AG04449 (cell line): Measurements from ENCODE around the gene GSC.
"Not testable (repeated sequence)": the region's sequence is repeated elsewhere in the genome, so short reads cannot be mapped to it uniquely, and the experiment has no call there.

Source experiments
- CTCF ChIA-PET: fragments of 350-600 bp; formaldehyde crosslinking; extraction: SDS; loops from one replicate; lab custom pipeline; 2021; ENCODE audit warnings: antibody characterized with exemption; lab: Yijun Ruan, JAX
- POLR2A ChIA-PET: fragments of 400-600, 350-600 bp; formaldehyde crosslinking; extraction: SDS; loops from one replicate; lab custom pipeline; 2020; ENCODE audit warnings: antibody characterized with exemption, inconsistent platforms; lab: Yijun Ruan, JAX
- DNase-seq: peaks from one replicate; pipeline ENCODE4 v3.0.0-alpha.2; 2010; ENCODE audit warnings: low read depth, low spot score
- H3K4me3 ChIP-seq: 2 replicates; pipeline ENCODE4 v1.5.1; 2011; ENCODE audit warnings: low read depth, mild to moderate bottlenecking, control low read depth, low read length
- TF ChIP-seq, protein P1 (sequence below): IDR thresholded peaks from one replicate; pipeline ENCODE4 v1.5.1; 2011; ENCODE audit warnings: mild to moderate bottlenecking, moderate library complexity, low read length, control low read depth, inconsistent platforms; ENCODE audit not compliant: insufficient read depth; ENCODE audit errors: missing control alignments

Gene GSC

GRCh38 chr14:94738097-94738496 lies 31.8 kb downstream of the GSC start:
- TF ChIP-seq, protein P1, sequence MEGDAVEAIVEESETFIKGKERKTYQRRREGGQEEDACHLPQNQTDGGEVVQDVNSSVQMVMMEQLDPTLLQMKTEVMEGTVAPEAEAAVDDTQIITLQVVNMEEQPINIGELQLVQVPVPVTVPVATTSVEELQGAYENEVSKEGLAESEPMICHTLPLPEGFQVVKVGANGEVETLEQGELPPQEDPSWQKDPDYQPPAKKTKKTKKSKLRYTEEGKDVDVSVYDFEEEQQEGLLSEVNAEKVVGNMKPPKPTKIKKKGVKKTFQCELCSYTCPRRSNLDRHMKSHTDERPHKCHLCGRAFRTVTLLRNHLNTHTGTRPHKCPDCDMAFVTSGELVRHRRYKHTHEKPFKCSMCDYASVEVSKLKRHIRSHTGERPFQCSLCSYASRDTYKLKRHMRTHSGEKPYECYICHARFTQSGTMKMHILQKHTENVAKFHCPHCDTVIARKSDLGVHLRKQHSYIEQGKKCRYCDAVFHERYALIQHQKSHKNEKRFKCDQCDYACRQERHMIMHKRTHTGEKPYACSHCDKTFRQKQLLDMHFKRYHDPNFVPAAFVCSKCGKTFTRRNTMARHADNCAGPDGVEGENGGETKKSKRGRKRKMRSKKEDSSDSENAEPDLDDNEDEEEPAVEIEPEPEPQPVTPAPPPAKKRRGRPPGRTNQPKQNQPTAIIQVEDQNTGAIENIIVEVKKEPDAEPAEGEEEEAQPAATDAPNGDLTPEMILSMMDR = no peak
- DNase-seq = no peak
- CTCF ChIA-PET = no interaction called here
- POLR2A ChIA-PET = no interaction called here
- H3K4me3 ChIP-seq = no peak overlapping the region

- H3K4me3 ChIP-seq = no peak overlapping the region
- ChIA-PET POLR2A (no interaction called here), CTCF (interaction anchor here (0.6 kb wide), 1 partner anchor 35 kb away, joined by 4 read pairs; no protein-coding TSS in a partner anchor)
- DNase-seq = no peak
- TF ChIP-seq, protein P1 = no peak
Observed at GRCh38 chr14:94728950-94729349, 41.0 kb downstream of the GSC start.

DNA sequence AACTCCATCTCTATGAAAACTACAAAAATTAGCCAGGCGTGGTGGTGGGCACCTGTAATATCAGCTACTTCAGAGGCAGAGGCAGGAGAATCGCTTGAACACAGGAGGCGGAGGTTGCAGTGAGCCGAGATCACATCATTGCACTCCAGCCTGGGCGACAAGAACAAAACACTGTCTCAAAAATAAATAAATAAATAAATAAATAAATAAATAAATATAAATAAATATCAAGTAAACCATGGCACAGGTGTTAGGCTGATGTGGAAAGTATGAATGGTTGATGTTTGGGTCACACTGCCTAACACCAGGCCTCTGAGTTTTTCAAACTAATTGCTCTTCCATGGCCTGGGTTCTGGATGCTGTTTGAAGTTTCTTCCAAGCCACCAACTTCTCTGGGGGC lies 41.5 kb downstream of the GSC start:
- CTCF ChIA-PET = interaction anchor here (0.6 kb wide), 1 partner anchor 35 kb away, joined by 4 read pairs; no protein-coding TSS in a partner anchor
- H3K4me3 ChIP-seq, POLR2A ChIA-PET, DNase-seq: not testable (repeated sequence)

DNA sequence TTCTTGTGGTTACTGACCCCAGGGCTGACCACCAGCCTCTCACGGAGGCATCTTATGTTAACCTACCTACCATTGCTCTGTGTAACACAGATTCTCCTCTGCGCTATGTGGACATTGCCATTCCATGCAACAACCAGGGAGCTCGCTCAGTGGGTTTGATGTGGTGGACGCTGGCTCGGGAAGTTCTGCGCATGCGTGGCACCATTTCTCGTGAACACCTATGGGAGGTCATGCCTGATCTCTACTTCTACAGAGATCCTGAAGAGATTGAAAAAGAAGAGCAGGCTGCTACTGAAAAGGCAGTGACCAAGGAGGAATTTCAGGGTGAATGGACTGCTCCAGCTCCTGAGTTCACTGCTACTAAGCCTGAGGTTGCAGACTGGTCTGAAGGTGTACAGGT lies 43.3 kb downstream of the GSC start:
- H3K4me3 ChIP-seq, DNase-seq, POLR2A ChIA-PET, CTCF ChIA-PET: not testable (repeated sequence)

- no peak overlapping the region for H3K4me3 ChIP-seq
- CTCF ChIA-PET = no interaction called here
- POLR2A ChIA-PET = no interaction called here
- TF ChIP-seq, protein P1 = no peak
- DNase-seq = no peak
Observed at GRCh38 chr14:94724993-94725392, 44.9 kb downstream of the GSC start.

DNA sequence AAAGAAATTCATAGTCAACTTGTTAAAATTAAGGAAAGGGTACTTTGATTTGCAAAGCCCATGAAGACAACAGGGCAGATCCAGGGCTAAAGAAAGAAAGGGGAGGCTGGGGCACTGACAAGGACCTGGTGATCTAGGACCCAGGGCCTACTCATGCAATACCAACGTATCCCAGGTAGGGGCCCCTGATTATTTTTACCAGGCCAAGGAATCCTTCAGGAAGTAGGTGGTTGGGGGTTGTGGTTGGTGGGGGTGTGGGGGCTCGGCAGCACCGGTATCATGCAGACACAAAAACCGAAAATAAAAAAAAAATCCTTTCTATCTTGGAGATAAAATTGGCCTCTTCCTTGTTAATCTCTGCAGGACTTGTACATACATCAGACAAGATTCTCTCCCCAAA lies 47.5 kb downstream of the GSC start:
- H3K4me3 ChIP-seq = no peak overlapping the region
- CTCF ChIA-PET = no interaction called here
- no peak for DNase-seq
- TF ChIP-seq, protein P1 = no peak
- POLR2A ChIA-PET = no interaction called here
